ENCODE data around the gene MELTF.

Gene MELTF

DNA sequence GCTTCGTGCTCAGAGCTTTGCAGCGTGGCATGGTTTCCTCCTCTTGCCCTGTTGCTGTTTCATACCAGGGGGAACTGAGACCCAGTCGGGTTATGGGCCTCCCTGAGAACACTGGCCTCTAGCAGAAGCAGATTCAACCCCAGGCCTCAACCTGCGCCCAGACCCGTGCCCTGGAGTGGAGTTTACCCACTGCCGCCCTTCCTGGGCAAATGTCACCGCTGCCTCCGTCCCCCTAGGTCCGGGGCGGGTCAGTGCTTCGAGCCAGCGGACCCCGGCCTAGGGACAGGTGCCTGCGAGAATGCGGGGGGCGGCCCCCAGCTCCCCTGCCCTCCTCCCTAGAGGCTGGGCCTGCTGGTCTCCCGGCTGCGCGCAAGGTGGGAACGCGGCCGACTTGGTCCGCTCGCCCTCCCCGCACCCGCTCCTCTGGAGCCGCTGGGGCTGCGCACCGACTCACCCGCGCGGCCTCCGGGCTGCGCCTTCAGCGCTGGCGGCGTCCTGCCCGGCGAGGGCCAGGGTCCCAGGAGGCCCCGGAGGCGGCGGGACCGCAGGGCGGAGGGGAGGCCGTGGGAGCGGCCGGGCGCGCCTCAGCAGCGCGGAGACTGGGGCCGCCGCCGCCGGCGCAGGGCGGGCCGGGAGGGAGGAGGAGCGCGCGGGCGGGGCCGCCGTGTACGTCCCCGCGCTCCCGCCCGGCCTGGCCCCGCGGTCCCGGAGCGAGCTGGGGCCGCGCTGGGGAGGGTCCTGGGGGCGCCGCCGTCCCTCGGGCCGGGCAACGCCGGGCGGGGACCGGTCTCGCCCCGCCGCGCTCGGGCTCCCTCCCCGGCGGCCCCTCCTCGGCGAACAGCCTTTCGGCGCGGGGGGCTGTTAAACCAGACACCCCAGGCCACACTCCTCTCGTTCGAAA lies 61.1 kb downstream of the MELTF start, which contains the start of gene PIGZ:
Gene PIGZ (minus strand): TSS at position 601 of the 901 bp plus-strand sequence. CDS start 16,802 bp downstream, outside the sequence.
- peak within 1 kb of the TSS; percentile 58 for H3K4me3 ChIP-seq (ENCODE audit: control insufficient read depth, low read depth, low read length)
- TF ChIP-seq, protein P1, sequence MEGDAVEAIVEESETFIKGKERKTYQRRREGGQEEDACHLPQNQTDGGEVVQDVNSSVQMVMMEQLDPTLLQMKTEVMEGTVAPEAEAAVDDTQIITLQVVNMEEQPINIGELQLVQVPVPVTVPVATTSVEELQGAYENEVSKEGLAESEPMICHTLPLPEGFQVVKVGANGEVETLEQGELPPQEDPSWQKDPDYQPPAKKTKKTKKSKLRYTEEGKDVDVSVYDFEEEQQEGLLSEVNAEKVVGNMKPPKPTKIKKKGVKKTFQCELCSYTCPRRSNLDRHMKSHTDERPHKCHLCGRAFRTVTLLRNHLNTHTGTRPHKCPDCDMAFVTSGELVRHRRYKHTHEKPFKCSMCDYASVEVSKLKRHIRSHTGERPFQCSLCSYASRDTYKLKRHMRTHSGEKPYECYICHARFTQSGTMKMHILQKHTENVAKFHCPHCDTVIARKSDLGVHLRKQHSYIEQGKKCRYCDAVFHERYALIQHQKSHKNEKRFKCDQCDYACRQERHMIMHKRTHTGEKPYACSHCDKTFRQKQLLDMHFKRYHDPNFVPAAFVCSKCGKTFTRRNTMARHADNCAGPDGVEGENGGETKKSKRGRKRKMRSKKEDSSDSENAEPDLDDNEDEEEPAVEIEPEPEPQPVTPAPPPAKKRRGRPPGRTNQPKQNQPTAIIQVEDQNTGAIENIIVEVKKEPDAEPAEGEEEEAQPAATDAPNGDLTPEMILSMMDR (conservative IDR thresholded peaks at IDR 0.05; ENCODE audit: control insufficient read depth, insufficient read depth, low read depth, low read length) = no peak
- DNase-seq (ENCODE audit: low read depth) = peak; percentile 28

DNA sequence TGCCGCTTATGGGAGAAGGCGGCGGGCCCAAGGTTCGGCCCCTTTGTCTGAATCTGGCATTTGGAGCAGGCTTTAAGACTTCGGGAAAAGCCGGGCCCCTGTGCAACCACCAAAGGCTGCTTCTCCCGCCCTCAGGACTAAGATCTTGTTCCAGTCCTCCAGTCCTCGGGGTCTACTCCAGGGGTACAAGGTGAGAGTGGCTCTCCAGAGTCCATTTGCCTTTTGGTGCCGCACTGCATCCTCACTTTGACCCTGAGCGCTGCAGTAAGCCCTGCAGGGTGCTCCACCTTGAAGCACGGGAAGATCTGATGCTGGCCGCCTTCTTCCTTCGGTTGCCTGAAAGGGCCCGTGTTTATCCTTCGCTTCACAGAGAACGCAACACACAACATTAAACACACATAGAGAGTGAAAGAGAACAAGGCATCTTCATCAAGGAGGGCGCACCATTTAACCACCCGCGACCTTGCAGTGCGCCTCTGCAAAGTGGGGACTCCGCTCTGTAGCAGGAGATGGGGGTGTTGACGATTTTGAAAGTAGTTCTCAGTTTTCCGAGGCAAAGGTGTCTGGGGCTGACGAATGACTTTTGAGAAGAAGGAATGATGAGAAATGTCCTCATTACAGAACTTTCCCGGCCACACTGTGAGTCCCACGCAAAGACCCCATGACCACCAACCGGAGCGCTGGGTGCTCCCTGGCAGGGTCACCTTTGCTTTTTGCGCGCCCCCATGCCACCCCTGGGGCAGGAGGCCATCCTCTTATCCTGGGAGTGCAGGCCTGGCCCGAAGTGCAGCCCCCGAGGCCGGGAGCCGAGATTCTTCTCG lies 62.0 kb downstream of the MELTF start:
- H3K4me3 ChIP-seq (ENCODE audit: control insufficient read depth, low read depth, low read length) = peak overlapping the region; percentile 58
- TF ChIP-seq, protein P1 (conservative IDR thresholded peaks at IDR 0.05; ENCODE audit: control insufficient read depth, insufficient read depth, low read depth, low read length) = no peak
- no peak for DNase-seq (ENCODE audit: low read depth)

DNA sequence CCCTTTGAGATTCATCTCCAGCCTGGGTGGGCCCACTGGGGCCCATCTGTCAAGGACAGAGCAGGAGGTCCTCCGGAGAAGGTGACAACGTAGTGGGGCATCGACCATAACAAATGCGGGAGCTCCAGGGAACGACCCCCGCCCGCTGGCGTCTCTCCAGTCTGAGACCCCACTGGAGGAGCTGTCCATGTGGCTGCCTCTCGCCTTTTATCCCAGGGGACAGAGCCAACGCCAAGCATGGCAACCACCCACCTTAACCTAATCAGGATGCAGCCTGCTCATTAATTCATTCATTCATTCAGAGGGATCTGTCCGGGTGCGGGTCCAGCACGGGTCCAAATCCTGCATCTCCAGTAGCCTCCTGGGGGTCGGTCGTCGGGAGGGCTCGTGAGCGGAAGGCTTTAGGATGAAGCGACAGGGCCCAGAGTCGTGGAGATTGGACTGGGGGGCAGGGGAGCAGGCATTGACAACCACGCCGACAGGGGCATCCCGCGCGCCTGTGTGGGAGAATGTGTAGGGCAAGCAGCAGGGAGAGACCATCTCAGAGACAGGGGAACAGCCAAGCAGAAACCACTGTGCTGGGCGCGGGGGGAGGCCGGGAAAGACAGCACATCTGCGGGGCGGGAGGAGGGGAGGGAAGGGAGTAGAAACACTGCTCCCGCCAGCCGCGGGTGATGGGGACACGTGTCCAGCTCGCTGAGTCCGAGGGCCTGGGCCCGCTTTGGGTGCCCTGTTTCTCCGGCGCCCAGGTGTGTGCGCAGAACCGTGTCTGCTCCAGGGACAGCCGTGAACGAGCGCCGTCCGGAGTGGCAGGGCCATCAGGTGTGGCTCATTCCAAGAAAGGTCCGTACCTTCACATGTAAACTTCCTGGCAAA lies 62.9 kb downstream of the MELTF start:
- no peak overlapping the region for H3K4me3 ChIP-seq (ENCODE audit: control insufficient read depth, low read depth, low read length)
- TF ChIP-seq, protein P1 (conservative IDR thresholded peaks at IDR 0.05; ENCODE audit: control insufficient read depth, insufficient read depth, low read depth, low read length) = no peak
- DNase-seq (ENCODE audit: low read depth) = no peak

DNA sequence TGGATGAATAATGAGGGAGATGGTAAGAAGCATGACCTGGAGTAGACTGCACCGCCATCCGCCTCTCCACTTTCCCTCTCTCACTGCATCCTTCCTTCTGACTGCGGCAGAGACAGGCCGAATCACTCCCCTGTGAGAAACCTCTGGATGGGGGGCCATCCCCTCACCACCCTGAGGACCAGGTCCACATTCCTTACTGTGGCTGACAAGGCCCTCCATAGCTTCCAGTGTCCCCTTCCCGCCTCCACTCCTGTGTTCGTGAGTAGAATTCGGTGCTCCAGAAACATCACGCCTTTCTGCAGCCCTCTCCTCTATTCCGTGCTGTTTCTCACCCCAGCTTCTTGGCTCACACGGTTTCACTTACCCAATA lies 63.8 kb downstream of the MELTF start:
- TF ChIP-seq, protein P1 (conservative IDR thresholded peaks at IDR 0.05; ENCODE audit: control insufficient read depth, insufficient read depth, low read depth, low read length) = no peak
- DNase-seq (ENCODE audit: low read depth) = no peak
- H3K4me3 ChIP-seq (ENCODE audit: control insufficient read depth, low read depth, low read length) = no peak overlapping the region

DNA sequence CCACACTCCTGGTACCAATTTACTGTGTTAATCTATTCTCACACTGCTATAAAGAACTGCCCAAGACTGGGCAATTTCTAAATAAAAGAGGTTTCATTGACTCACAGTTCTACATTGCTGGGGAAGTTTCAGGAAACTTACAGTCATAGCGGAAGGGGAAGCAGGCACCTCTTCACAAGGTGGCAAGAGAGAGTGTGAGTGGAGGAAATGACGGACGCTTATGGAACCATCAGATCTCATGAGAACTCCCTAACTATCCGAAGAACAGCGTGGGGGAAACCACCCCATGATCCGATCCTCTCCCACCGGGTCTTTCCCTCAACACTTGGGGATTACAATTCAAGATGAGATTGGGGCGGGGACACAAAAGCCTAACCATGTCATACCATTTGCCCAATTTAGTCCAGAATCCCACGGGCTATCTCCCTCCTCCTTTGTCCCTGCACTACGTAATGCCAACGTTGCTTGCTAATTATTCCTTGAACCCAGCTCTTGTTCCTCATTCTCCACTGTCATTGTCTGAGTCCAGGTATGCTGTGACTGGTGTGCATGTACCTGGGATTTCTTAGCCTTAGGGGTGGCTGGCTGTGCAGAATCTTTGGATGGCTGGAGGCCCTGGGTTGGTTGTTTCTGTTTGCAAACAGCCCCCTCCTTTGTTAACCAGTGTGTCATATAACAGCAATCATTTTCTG lies 64.4 kb downstream of the MELTF start:
- TF ChIP-seq, protein P1 (conservative IDR thresholded peaks at IDR 0.05; ENCODE audit: control insufficient read depth, insufficient read depth, low read depth, low read length) = no peak
- DNase-seq (ENCODE audit: low read depth) = no peak
- H3K4me3 ChIP-seq (ENCODE audit: control insufficient read depth, low read depth, low read length) = no peak overlapping the region

Measured in fibroblast of mammary gland (primary cell).